ENCODE data around the gene SLC8B1. TPM values are rescaled to one million over a fixed set of nuclear protein-coding genes. Genes with fewer than 3 reads are reported as not detected.

Gene SLC8B1
- total RNA-seq, 1 donor from 2014 or later: 9.0 TPM

DNA sequence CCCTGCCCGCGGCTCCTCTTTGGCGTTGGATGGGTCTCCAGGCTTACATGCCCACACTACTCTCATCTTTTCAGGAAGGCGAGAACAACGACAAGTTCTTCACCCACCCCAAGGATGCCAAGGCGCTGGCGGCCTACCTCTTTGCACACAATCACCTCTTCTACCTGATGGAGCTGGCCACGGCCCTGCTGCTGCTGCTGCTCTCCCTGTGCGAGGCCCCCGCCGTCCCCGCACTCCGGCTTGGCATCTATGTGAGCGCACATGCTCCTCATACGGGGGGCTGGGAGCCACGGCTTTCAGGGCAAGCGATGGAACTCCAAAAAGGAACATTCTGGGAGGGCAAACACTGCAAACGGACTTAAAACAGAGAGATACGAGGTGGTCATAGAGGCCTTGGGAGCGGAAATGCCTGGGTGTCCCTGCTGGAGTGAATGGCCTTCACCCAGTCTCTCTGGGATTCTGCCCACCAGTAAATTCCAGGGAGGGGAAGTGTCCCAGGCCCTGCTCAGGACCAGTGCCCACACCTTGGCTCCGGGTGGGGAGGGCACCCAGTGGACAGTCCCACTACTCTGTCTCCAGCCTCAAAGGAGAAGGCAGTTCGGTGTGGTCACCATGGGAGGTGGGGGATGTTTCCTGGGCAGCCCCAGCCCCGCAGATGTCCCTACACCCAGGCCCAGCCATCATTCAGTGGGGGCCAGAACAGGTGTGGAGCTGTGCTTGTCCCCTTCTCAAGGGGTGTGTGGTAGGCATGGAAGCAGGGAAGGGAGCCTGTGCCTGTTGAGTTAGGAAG lies 68.6 kb downstream of the SLC8B1 start:
- DNase-seq (ENCODE audit: low read depth) (no peak), FAIRE-seq (no peak)
- no peak overlapping the region for H3K4me3 ChIP-seq (ENCODE audit: low read depth, low read length)
- TF ChIP-seq, protein P1, sequence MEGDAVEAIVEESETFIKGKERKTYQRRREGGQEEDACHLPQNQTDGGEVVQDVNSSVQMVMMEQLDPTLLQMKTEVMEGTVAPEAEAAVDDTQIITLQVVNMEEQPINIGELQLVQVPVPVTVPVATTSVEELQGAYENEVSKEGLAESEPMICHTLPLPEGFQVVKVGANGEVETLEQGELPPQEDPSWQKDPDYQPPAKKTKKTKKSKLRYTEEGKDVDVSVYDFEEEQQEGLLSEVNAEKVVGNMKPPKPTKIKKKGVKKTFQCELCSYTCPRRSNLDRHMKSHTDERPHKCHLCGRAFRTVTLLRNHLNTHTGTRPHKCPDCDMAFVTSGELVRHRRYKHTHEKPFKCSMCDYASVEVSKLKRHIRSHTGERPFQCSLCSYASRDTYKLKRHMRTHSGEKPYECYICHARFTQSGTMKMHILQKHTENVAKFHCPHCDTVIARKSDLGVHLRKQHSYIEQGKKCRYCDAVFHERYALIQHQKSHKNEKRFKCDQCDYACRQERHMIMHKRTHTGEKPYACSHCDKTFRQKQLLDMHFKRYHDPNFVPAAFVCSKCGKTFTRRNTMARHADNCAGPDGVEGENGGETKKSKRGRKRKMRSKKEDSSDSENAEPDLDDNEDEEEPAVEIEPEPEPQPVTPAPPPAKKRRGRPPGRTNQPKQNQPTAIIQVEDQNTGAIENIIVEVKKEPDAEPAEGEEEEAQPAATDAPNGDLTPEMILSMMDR (IDR thresholded peaks at IDR 0.05; ENCODE audit: insufficient read depth, low read length, severe bottlenecking): no peak
- H3K36me3 ChIP-seq (ENCODE audit: control insufficient read depth, insufficient read depth, low read length): peaks cover 15% of the 10 kb centered on the region
- H3K27me3 ChIP-seq (ENCODE audit: control insufficient read depth, insufficient read depth, low read length): no peaks in the 10 kb centered on the region

GRCh38 chr12:113263431-113263963 lies 71.4 kb downstream of the SLC8B1 start:
- TF ChIP-seq, protein P1 (IDR thresholded peaks at IDR 0.05; ENCODE audit: insufficient read depth, low read length, severe bottlenecking): no peak
- H3K27me3 ChIP-seq (ENCODE audit: control insufficient read depth, insufficient read depth, low read length): no peaks in the 10 kb centered on the region
- no peak for DNase-seq (ENCODE audit: low read depth)
- H3K36me3 ChIP-seq (ENCODE audit: control insufficient read depth, insufficient read depth, low read length): peaks cover 14% of the 10 kb centered on the region
- no peak for FAIRE-seq
- H3K4me3 ChIP-seq (ENCODE audit: low read depth, low read length): no peak overlapping the region

- Histone ChIP-seq H3K27me3 (ENCODE audit: control insufficient read depth, insufficient read depth, low read length) (no peaks in the 10 kb centered on the region), H3K36me3 (ENCODE audit: control insufficient read depth, insufficient read depth, low read length) (peaks cover 13% of the 10 kb centered on the region), H3K4me3 (ENCODE audit: low read depth, low read length) (no peak overlapping the region)
- FAIRE-seq (no peak), DNase-seq (ENCODE audit: low read depth) (no peak)
- TF ChIP-seq, protein P1 (IDR thresholded peaks at IDR 0.05; ENCODE audit: insufficient read depth, low read length, severe bottlenecking): no peak
Measured at GRCh38 chr12:113262710-113263109, 72.2 kb downstream of the SLC8B1 start.

DNA sequence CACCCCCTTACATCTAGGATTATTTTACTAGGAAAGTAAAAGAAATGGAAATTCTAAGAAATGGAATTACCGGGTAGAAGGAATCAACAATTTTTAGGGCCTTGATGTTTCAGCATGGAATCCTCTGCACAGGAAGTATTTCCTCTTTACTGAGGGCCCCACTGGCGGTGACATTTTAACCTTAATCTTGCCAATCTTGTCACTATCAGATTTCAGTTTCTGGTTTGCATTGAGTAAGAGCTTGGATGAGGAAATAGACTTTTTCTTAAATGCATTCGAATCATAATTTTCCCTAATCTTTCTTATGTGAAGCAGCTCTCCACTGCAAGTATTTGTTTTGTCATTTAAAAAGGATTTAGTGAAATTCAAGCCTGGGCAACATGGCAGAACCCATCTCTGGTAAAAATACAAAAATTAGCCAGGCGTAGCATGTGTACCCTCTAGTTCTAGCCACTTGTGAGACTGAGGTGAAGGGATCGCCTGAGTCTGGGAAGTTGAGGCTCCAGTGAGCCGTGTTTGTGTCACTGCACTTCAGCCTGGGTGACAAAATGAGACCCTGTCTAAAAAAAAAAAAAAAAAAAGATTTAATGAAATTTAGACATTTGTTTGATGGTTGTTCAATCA lies 73.0 kb downstream of the SLC8B1 start:
- no peak for FAIRE-seq
- no peak for DNase-seq (ENCODE audit: low read depth)
- H3K36me3 ChIP-seq (ENCODE audit: control insufficient read depth, insufficient read depth, low read length): peaks cover 13% of the 10 kb centered on the region

GRCh38 chr12:113260636-113261300 lies 74.1 kb downstream of the SLC8B1 start:
- DNase-seq (ENCODE audit: low read depth): no peak
- H3K27me3 ChIP-seq (ENCODE audit: control insufficient read depth, insufficient read depth, low read length): no peaks in the 10 kb centered on the region
- peaks cover 5% of the 10 kb centered on the region for H3K36me3 ChIP-seq (ENCODE audit: control insufficient read depth, insufficient read depth, low read length)
- TF ChIP-seq, protein P1 (IDR thresholded peaks at IDR 0.05; ENCODE audit: insufficient read depth, low read length, severe bottlenecking): no peak
- no peak overlapping the region for H3K4me3 ChIP-seq (ENCODE audit: low read depth, low read length)
- no peak for FAIRE-seq

More for the DNA sequence above, 73.0 kb downstream of the SLC8B1 start:
- no peaks in the 10 kb centered on the region for H3K27me3 ChIP-seq (ENCODE audit: control insufficient read depth, insufficient read depth, low read length)
- TF ChIP-seq, protein P1 (IDR thresholded peaks at IDR 0.05; ENCODE audit: insufficient read depth, low read length, severe bottlenecking): no peak
- no peak overlapping the region for H3K4me3 ChIP-seq (ENCODE audit: low read depth, low read length)

Data from bronchial epithelial cell (primary cell).